OCI-LY7 (cell line): ENCODE measurements around the gene MAGEB17.

Experiments used
- CTCF ChIP-seq: fragments of 200-600 bp; sonication (generic); conservative IDR thresholded peaks from 2 replicates; pipeline ENCODE4 v1.5.1; 2014; ENCODE audit warnings: mild to moderate bottlenecking, antibody characterized with exemption, low read length, moderate library complexity, mixed read lengths
- EZH2phosphoT487 ChIP-seq: fragments of 200-600 bp; sonication (generic); IDR thresholded peaks from 2 replicates; pipeline ENCODE4 v1.6.1; 2018; ENCODE audit warnings: low read depth, borderline replicate concordance, mild to moderate bottlenecking, mixed run types, antibody characterized with exemption, low read length, moderate library complexity, mixed read lengths

GRCh38 chrX:16188687-16189086 is 21.4 kb downstream of the MAGEB17 start:
- TF ChIP-seq CTCF: no peak
- no peak for TF ChIP-seq EZH2phosphoT487
